Natural killer cell (primary cell): ENCODE results near the gene ASGR2. TPM values are rescaled to one million over a fixed set of nuclear protein-coding genes. Genes with fewer than 3 reads are reported as not detected.
A peak's percentile ranks its signal among the peaks of the same experiment; 100 is the strongest.

Experiments
- ATAC-seq, 3 donors: fragments of 150-1000 bp in 2 of 3; fragments of 200-7000 bp in 1 of 3; cut with Tn5 transposase; 1 replicate in 1 of 3; 2 replicates in 2 of 3; pipeline ENCODE4 v1.10.0; 2021; ENCODE audit warnings: mild to moderate bottlenecking in 2 of 3, moderate library complexity in 2 of 3
- DNase-seq, 2 donors: peaks; one replicate each; pipeline versions ENCODE4 v3.0.0 to v3.0.0-alpha.2; 2013 to 2021; ENCODE audit warnings: mixed read lengths in 1 of 2
- H3K27ac ChIP-seq: one replicate; pipeline ENCODE4 v1.5.1; 2013; ENCODE audit warnings: mild to moderate bottlenecking, low read length
- H3K27me3 ChIP-seq: one replicate; pipeline ENCODE4 v1.6.1; 2013; ENCODE audit warnings: low read length; ENCODE audit not compliant: control insufficient read depth, insufficient read depth
- H3K36me3 ChIP-seq: one replicate; pipeline ENCODE4 v1.6.1; 2013; ENCODE audit warnings: low read length; ENCODE audit not compliant: control insufficient read depth, insufficient read depth
- H3K4me1 ChIP-seq: one replicate; pipeline ENCODE4 v1.6.1; 2013; ENCODE audit warnings: low read length; ENCODE audit not compliant: control insufficient read depth, insufficient read depth
- H3K4me3 ChIP-seq: one replicate; pipeline ENCODE4 v1.5.1; 2013; ENCODE audit warnings: low read length
- H3K9me3 ChIP-seq: one replicate; pipeline ENCODE4 v1.6.1; 2013; ENCODE audit warnings: low read length; ENCODE audit not compliant: control insufficient read depth, insufficient read depth
- H3K27ac Mint-ChIP-seq, 2 donors: one replicate each; pipeline ENCODE4 v1.8.0; 2022; ENCODE audit warnings: mild to moderate bottlenecking in 2 of 2, mixed read lengths in 2 of 2, moderate library complexity in 1 of 2
- H3K27me3 Mint-ChIP-seq, 2 donors: one replicate each; pipeline ENCODE4 v1.8.0; 2022; ENCODE audit warnings: low read depth in 2 of 2, mixed read lengths in 2 of 2
- H3K36me3 Mint-ChIP-seq: one replicate; pipeline ENCODE4 v1.8.0; 2022; ENCODE audit warnings: mixed read lengths
- H3K4me1 Mint-ChIP-seq, 2 donors: one replicate each; pipeline ENCODE4 v1.8.0; 2022; ENCODE audit warnings: mixed read lengths in 2 of 2
- H3K4me3 Mint-ChIP-seq: one replicate; pipeline ENCODE4 v1.8.0; 2022; ENCODE audit warnings: mild to moderate bottlenecking, moderate library complexity, mixed read lengths
- H3K9me3 Mint-ChIP-seq, 2 donors: one replicate each; pipeline ENCODE4 v1.8.0; 2022; ENCODE audit warnings: mixed read lengths in 2 of 2
- WGBS: methylation state at CpG from one replicate; pipeline ENCODE4 v1.1.7; 2013; ENCODE audit warnings: missing lambda C conversion rate; ENCODE audit not compliant: insufficient coverage; 5-methylcytosine and 5-hydroxymethylcytosine counted together
- intact Hi-C: fragments of 100-400 bp; cut with micrococcal nuclease; formaldehyde crosslinking; loops from one replicate; pipeline ENCODE4 v1.14.2; 2022
- total RNA-seq, 4 donors: library from RNA; stranded (reverse); fragments of 120-200 nt in 1 of 4; gene quantifications; one replicate each; pipeline versions ENCODE4 v1.2.3 to v1.2.4, GENCODE V29; 2013 to 2022
- TF ChIP-seq, protein P1 (sequence below): fragments of 200-600 bp; IDR thresholded peaks from one replicate; pipeline ENCODE4 v1.8.0; 2022; ENCODE audit warnings: antibody characterized with exemption

The ASGR2 gene
- total RNA-seq, 3 donors from 2014 or later (not counting 1 experiment from before 2014, with no cell fraction given), result 0.88 to 2.3 TPM; not detected in 1

- H3K36me3 ChIP-seq, result no peaks in the 10 kb centered on the region
- no peak overlapping the region for H3K27ac ChIP-seq
- peaks cover 0 to under 1% of the 10 kb centered on the region in 2 donors for H3K4me1 Mint-ChIP-seq
- H3K27ac Mint-ChIP-seq, result no peak overlapping the region
- DNase-seq (no peak), ATAC-seq (no peak)
- H3K36me3 Mint-ChIP-seq, result no peaks in the 10 kb centered on the region
- peaks cover 11% of the 10 kb centered on the region for H3K4me1 ChIP-seq
- H3K4me3 ChIP-seq, result no peak overlapping the region
- no peaks in the 10 kb centered on the region for H3K27me3 ChIP-seq
- intact Hi-C loops, result no loop called here
- TF ChIP-seq, protein P1, sequence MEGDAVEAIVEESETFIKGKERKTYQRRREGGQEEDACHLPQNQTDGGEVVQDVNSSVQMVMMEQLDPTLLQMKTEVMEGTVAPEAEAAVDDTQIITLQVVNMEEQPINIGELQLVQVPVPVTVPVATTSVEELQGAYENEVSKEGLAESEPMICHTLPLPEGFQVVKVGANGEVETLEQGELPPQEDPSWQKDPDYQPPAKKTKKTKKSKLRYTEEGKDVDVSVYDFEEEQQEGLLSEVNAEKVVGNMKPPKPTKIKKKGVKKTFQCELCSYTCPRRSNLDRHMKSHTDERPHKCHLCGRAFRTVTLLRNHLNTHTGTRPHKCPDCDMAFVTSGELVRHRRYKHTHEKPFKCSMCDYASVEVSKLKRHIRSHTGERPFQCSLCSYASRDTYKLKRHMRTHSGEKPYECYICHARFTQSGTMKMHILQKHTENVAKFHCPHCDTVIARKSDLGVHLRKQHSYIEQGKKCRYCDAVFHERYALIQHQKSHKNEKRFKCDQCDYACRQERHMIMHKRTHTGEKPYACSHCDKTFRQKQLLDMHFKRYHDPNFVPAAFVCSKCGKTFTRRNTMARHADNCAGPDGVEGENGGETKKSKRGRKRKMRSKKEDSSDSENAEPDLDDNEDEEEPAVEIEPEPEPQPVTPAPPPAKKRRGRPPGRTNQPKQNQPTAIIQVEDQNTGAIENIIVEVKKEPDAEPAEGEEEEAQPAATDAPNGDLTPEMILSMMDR, result no peak
- 79% methylated on average over 2 of the region's 2 CpGs for WGBS
- peaks cover 17 to 22% of the 10 kb centered on the region in 2 donors for H3K27me3 Mint-ChIP-seq
- no peaks in the 10 kb centered on the region for H3K9me3 Mint-ChIP-seq
- H3K4me3 Mint-ChIP-seq, result no peak overlapping the region
- H3K9me3 ChIP-seq, result no peaks in the 10 kb centered on the region
Observed at GRCh38 chr17:7120123-7120522, 5.5 kb upstream of the ASGR2 start.

- Mint-ChIP-seq H3K9me3 (no peaks in the 10 kb centered on the region), H3K4me1 (peaks cover 0 to 4% of the 10 kb centered on the region in 2 donors), H3K27me3 (peaks cover 17 to 22% of the 10 kb centered on the region in 2 donors), H3K36me3 (no peaks in the 10 kb centered on the region), H3K4me3 (no peak overlapping the region), H3K27ac (no peak overlapping the region)
- Histone ChIP-seq H3K36me3 (no peaks in the 10 kb centered on the region), H3K4me3 (no peak overlapping the region), H3K27me3 (no peaks in the 10 kb centered on the region), H3K4me1 (peaks cover 19% of the 10 kb centered on the region), H3K9me3 (no peaks in the 10 kb centered on the region), H3K27ac (no peak overlapping the region)
- intact Hi-C loops, result no loop called here
- TF ChIP-seq, protein P1, result no peak
- 80% methylated on average over 11 of the region's 11 CpGs for WGBS
- ATAC-seq (no peak), DNase-seq (no peak)
Observed at GRCh38 chr17:7119314-7119713, 4.7 kb upstream of the ASGR2 start.

DNA sequence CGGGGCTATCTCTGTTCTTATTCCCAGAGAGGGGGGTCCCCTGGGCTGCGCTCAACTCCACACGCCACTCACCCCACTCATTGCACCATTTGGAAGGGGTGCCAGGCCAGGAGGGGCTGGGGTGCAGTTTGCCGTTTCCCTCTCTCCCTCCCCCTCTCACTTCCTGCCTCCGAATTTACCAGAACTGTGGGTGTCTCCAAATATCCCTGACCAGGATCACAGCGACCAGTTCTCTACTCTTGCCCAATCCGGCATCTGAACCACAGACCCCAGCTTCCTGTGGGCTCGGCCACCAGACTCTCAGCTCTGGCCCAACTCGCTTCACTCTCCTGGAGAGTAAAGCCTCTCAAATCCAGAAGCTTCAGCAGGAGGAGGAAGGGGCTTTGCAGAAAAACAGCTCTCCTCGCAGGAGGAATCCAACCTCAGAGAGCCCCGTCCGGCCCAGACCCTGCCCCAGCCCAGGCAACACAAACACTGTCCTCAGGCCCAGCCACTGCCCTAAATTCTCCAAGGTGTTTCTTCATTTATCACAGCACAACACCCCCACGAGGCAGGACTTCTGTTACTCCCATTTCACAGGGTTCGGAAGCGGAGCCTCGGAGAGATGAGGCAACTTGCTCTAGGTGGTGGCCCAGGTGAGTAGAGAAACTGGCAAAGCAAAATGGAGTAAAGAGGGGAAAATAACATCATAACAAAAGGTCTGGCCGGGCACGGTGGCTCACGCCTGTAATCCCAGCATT, 423 bp upstream of the ASGR2 start:
- H3K36me3 Mint-ChIP-seq, result no peaks in the 10 kb centered on the region
- H3K4me3 Mint-ChIP-seq, result no peak overlapping the region
- no peaks in the 10 kb centered on the region for H3K9me3 Mint-ChIP-seq
- H3K27me3 Mint-ChIP-seq, result peaks cover 5 to 9% of the 10 kb centered on the region in 2 donors
- peaks cover 21% of the 10 kb centered on the region for H3K4me1 ChIP-seq
- H3K27me3 ChIP-seq, result no peaks in the 10 kb centered on the region
- TF ChIP-seq, protein P1, result no peak
- H3K27ac Mint-ChIP-seq, result no peak overlapping the region
- H3K4me3 ChIP-seq, result no peak overlapping the region
- ATAC-seq (peak in 2 of 3 donors; percentile 26 to 36), DNase-seq (no peak)
- H3K36me3 ChIP-seq, result no peaks in the 10 kb centered on the region
- no peaks in the 10 kb centered on the region for H3K9me3 ChIP-seq
- intact Hi-C loops, result no loop called here
- 43% methylated on average over 16 of the region's 19 CpGs for WGBS
- H3K4me1 Mint-ChIP-seq, result peaks cover 7 to 12% of the 10 kb centered on the region in 2 donors
- H3K27ac ChIP-seq, result no peak overlapping the region
